WTC11 (cell line): ENCODE data around the gene HINT3. TPM values are rescaled to one million over a fixed set of nuclear protein-coding genes. Genes with fewer than 3 reads are reported as not detected.

ENCODE experiments used
- ATAC-seq: fragments of 200-7000 bp; cut with Tn5 transposase; 2 replicates; pipeline ENCODE4 v1.10.0; 2021; ENCODE audit warnings: mild to moderate bottlenecking, moderate library complexity
- CTCF ChIA-PET: fragments of 300-600 bp; sonication (Branson Sonifier 250); formaldehyde crosslinking; loops from one replicate; lab custom pipeline; 2021; ENCODE audit warnings: antibody characterized with exemption; lab: Charles Lee
- POLR2A ChIA-PET: fragments of 350-600 bp; sonication (Branson Sonifier 250); formaldehyde crosslinking; loops from one replicate; lab custom pipeline; 2021; ENCODE audit warnings: antibody characterized with exemption; lab: Charles Lee
- DNase-seq: peaks from one replicate; pipeline ENCODE4 v3.0.0; 2021; ENCODE audit warnings: low spot score
- H3K27ac Mint-ChIP-seq: 2 replicates; pipeline ENCODE4 v1.8.0; 2021; ENCODE audit warnings: mixed read lengths
- H3K27me3 Mint-ChIP-seq: 2 replicates; pipeline ENCODE4 v1.8.0; 2021; ENCODE audit warnings: low read depth, mild to moderate bottlenecking, moderate library complexity, mixed read lengths
- H3K36me3 Mint-ChIP-seq: 2 replicates; pipeline ENCODE4 v1.8.0; 2021; ENCODE audit warnings: mixed read lengths
- H3K4me1 Mint-ChIP-seq: 2 replicates; pipeline ENCODE4 v1.8.0; 2022; ENCODE audit warnings: mixed read lengths
- H3K4me3 Mint-ChIP-seq: 2 replicates; pipeline ENCODE4 v1.8.0; 2021; ENCODE audit warnings: mild to moderate bottlenecking, moderate library complexity, mixed read lengths
- H3K9me3 Mint-ChIP-seq: 2 replicates; pipeline ENCODE4 v1.8.0; 2021; ENCODE audit warnings: mixed read lengths
- EMX1 ChIP-seq: fragments of 250-450 bp; sonication (Bioruptor Pico); IDR thresholded peaks from 2 replicates; pipeline ENCODE4 v1.8.0; 2021; ENCODE audit warnings: mild to moderate bottlenecking
- FOXP1 ChIP-seq: sonication (generic); formaldehyde crosslinking; IDR thresholded peaks from 2 replicates; pipeline ENCODE4 v1.8.0; 2022; ENCODE audit warnings: missing genetic modification reagents, mild to moderate bottlenecking, moderate library complexity, borderline replicate concordance
- KAT7 ChIP-seq: sonication (generic); formaldehyde crosslinking; IDR thresholded peaks from 2 replicates; pipeline ENCODE4 v1.8.1; 2023; ENCODE audit warnings: missing genetic modification reagents, mild to moderate bottlenecking, borderline replicate concordance
- MYBL2 ChIP-seq: sonication (generic); formaldehyde crosslinking; IDR thresholded peaks from 2 replicates; pipeline ENCODE4 v1.8.1; 2023; ENCODE audit warnings: mild to moderate bottlenecking, moderate library complexity, missing genetic modification reagents
- NFYB ChIP-seq: sonication (generic); formaldehyde crosslinking; conservative IDR thresholded peaks from 2 replicates; pipeline ENCODE4 v1.8.0; 2022; ENCODE audit warnings: low read depth, missing genetic modification reagents
- SMAD4 ChIP-seq: sonication (generic); formaldehyde crosslinking; IDR thresholded peaks from 2 replicates; pipeline ENCODE4 v1.8.0; 2022; ENCODE audit warnings: mild to moderate bottlenecking, missing genetic modification reagents
- SP1 ChIP-seq: sonication (generic); formaldehyde crosslinking; conservative IDR thresholded peaks from 2 replicates; pipeline ENCODE4 v1.8.1; 2022; ENCODE audit warnings: missing genetic modification reagents
- TCF7 ChIP-seq: sonication (generic); formaldehyde crosslinking; IDR thresholded peaks from 2 replicates; pipeline ENCODE4 v1.8.0; 2022; ENCODE audit warnings: mild to moderate bottlenecking, low read depth, missing genetic modification reagents, moderate library complexity
- ZNF121 ChIP-seq: sonication (generic); formaldehyde crosslinking; IDR thresholded peaks from 2 replicates; pipeline ENCODE4 v1.8.0; 2023; ENCODE audit warnings: missing genetic modification reagents
- ZNF138 ChIP-seq: sonication (generic); formaldehyde crosslinking; conservative IDR thresholded peaks from 2 replicates; pipeline ENCODE4 v1.8.1; 2022; ENCODE audit warnings: mild to moderate bottlenecking, moderate library complexity, missing genetic modification reagents
- ZNF219 ChIP-seq: sonication (generic); formaldehyde crosslinking; IDR thresholded peaks from 2 replicates; pipeline ENCODE4 v1.8.0; 2023; ENCODE audit warnings: missing genetic modification reagents, mild to moderate bottlenecking, borderline replicate concordance
- total RNA-seq: library from RNA; stranded (reverse); gene quantifications from 3 replicates; pipeline ENCODE4 v1.2.3, GENCODE V29; 2021
- TF ChIP-seq, protein P1 (sequence below): fragments of 250-450 bp; sonication (Bioruptor Pico); IDR thresholded peaks from 2 replicates; pipeline ENCODE4 v2.1.2; 2022; ENCODE audit warnings: mild to moderate bottlenecking, moderate library complexity
- TF ChIP-seq, protein P2 (sequence below): sonication (generic); formaldehyde crosslinking; IDR thresholded peaks from 2 replicates; pipeline ENCODE4 v1.8.0; 2022; ENCODE audit warnings: mild to moderate bottlenecking, missing genetic modification reagents
- TF ChIP-seq, protein P3 (sequence below): sonication (generic); formaldehyde crosslinking; IDR thresholded peaks from 2 replicates; pipeline ENCODE4 v1.8.0; 2022; ENCODE audit warnings: missing genetic modification reagents
- TF ChIP-seq, protein P4 (sequence below): sonication (generic); formaldehyde crosslinking; IDR thresholded peaks from 2 replicates; pipeline ENCODE4 v1.8.0; 2022; ENCODE audit warnings: mild to moderate bottlenecking, missing genetic modification reagents

HINT3 gene
- total RNA-seq, 1 experiment from 2014 or later: 9.4 TPM

DNA sequence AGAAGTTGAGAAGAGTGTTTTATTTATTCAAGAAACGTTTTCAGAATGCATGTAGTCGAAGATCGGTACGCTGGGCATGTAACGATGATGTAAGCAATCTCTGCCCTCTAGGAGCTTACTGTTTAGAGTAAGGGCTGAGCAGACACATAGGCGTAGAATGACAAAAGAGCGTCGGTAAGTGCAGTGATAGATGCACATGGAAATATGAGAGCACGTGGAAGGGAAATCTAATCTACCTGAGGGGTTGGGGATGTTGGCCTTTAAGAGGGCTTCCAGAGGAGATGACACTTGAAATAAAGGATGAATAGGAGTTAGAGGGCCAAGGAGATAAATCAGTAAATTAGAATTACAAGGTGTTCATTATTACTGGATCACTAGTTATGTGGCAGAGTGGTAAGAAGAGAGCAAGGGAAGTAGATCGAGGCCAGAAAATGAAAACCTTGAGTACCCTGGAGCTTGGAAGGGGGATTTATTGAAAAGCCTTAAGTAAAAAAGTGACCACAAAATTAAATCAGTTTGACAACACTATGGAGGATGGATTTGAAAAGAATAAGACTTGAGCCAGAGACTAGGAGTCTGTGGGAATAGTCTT is 30.6 kb downstream of the HINT3 start (continued):
- TF ChIP-seq, protein P1, sequence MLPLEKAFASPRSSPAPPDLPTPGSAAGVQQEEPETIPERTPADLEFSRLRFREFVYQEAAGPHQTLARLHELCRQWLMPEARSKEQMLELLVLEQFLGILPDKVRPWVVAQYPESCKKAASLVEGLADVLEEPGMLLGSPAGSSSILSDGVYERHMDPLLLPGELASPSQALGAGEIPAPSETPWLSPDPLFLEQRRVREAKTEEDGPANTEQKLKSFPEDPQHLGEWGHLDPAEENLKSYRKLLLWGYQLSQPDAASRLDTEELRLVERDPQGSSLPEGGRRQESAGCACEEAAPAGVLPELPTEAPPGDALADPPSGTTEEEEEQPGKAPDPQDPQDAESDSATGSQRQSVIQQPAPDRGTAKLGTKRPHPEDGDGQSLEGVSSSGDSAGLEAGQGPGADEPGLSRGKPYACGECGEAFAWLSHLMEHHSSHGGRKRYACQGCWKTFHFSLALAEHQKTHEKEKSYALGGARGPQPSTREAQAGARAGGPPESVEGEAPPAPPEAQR (CRISPR knock-in tag): no peak
- TF ChIP-seq NFYB (CRISPR knock-in tag): no peak
- TF ChIP-seq, protein P2, sequence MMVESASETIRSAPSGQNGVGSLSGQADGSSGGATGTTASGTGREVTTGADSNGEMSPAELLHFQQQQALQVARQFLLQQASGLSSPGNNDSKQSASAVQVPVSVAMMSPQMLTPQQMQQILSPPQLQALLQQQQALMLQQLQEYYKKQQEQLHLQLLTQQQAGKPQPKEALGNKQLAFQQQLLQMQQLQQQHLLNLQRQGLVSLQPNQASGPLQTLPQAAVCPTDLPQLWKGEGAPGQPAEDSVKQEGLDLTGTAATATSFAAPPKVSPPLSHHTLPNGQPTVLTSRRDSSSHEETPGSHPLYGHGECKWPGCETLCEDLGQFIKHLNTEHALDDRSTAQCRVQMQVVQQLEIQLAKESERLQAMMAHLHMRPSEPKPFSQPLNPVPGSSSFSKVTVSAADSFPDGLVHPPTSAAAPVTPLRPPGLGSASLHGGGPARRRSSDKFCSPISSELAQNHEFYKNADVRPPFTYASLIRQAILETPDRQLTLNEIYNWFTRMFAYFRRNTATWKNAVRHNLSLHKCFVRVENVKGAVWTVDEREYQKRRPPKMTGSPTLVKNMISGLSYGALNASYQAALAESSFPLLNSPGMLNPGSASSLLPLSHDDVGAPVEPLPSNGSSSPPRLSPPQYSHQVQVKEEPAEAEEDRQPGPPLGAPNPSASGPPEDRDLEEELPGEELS (CRISPR knock-in tag): no peak
- TF ChIP-seq, all 79 proteins: peak for 0

DNA sequence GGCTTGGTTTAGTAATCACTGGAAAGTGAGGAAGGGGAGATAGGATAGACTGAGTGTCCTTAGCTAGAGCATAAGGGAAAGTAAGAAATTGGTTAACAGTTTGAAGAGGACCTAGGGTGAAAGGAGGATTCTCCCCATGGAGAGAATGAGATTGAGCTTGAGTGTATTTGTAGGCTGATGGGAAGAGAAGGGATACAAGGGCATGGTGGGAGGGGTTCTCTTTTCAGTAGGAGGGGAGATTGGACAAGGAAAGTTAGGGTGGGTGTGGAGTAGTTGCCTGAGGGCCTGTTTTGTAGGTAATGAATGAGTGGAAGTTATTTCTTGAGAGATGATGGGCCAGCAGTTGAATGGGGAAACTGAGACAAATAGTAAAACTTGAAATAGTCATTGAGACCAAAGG is 31.7 kb downstream of the HINT3 start:
- no peak overlapping the region for H3K4me3 Mint-ChIP-seq
- CTCF ChIA-PET: interaction anchor here (1.0 kb wide), 1 partner anchor 32 kb away, joined by 3 read pairs; the partner anchor contains the start of gene HINT3
- no peaks in the 10 kb centered on the region for H3K27me3 Mint-ChIP-seq
- TF ChIP-seq ZNF121 (CRISPR knock-in tag) (no peak), NFYB (CRISPR knock-in tag) (no peak)
- no peaks in the 10 kb centered on the region for H3K36me3 Mint-ChIP-seq
- DNase-seq: no peak
- no peak overlapping the region for H3K27ac Mint-ChIP-seq
- H3K4me1 Mint-ChIP-seq: peaks cover 5% of the 10 kb centered on the region
- no peak for ATAC-seq
- POLR2A ChIA-PET: no interaction called here
- no peaks in the 10 kb centered on the region for H3K9me3 Mint-ChIP-seq

DNA sequence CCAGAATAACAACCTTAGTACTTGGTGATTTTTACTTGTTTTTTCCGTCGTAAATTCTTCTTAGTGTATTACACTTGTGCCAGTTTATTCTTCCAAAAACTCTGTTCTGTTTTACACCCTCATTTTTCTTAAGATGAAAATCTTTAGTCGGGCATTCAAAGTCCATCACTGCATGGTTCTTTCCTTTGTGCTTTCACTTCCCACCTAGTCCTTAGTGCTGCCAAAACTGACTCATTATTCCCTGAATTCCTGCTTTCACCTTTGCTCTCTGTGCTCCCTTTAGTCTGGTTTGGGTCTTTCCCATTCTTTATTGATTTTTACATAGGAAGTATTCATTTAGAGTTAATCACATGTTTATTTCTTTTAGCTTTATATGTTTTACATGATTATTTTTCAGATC is 33.1 kb downstream of the HINT3 start:
- Mint-ChIP-seq H3K4me1 (peaks cover 5% of the 10 kb centered on the region), H3K27ac (no peak overlapping the region), H3K9me3 (no peaks in the 10 kb centered on the region), H3K27me3 (no peaks in the 10 kb centered on the region), H3K4me3 (no peak overlapping the region), H3K36me3 (no peaks in the 10 kb centered on the region)
- ATAC-seq: no peak
- POLR2A ChIA-PET: no interaction called here
- CTCF ChIA-PET: no interaction called here
- no peak for DNase-seq
- TF ChIP-seq FOXP1: no peak
- no peak for TF ChIP-seq EMX1 (CRISPR knock-in tag)
- no peak for TF ChIP-seq SMAD4 (CRISPR knock-in tag)
- TF ChIP-seq, protein P3, sequence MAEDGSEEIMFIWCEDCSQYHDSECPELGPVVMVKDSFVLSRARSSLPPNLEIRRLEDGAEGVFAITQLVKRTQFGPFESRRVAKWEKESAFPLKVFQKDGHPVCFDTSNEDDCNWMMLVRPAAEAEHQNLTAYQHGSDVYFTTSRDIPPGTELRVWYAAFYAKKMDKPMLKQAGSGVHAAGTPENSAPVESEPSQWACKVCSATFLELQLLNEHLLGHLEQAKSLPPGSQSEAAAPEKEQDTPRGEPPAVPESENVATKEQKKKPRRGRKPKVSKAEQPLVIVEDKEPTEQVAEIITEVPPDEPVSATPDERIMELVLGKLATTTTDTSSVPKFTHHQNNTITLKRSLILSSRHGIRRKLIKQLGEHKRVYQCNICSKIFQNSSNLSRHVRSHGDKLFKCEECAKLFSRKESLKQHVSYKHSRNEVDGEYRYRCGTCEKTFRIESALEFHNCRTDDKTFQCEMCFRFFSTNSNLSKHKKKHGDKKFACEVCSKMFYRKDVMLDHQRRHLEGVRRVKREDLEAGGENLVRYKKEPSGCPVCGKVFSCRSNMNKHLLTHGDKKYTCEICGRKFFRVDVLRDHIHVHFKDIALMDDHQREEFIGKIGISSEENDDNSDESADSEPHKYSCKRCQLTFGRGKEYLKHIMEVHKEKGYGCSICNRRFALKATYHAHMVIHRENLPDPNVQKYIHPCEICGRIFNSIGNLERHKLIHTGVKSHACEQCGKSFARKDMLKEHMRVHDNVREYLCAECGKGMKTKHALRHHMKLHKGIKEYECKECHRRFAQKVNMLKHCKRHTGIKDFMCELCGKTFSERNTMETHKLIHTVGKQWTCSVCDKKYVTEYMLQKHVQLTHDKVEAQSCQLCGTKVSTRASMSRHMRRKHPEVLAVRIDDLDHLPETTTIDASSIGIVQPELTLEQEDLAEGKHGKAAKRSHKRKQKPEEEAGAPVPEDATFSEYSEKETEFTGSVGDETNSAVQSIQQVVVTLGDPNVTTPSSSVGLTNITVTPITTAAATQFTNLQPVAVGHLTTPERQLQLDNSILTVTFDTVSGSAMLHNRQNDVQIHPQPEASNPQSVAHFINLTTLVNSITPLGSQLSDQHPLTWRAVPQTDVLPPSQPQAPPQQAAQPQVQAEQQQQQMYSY (CRISPR knock-in tag): no peak
- no peak for TF ChIP-seq KAT7 (CRISPR knock-in tag)
- TF ChIP-seq, protein P1 (CRISPR knock-in tag): no peak
- TF ChIP-seq, protein P4, sequence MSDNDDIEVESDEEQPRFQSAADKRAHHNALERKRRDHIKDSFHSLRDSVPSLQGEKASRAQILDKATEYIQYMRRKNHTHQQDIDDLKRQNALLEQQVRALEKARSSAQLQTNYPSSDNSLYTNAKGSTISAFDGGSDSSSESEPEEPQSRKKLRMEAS (CRISPR knock-in tag): no peak
- TF ChIP-seq ZNF138 (CRISPR knock-in tag): no peak
- TF ChIP-seq MYBL2 (CRISPR knock-in tag): no peak
- no peak for TF ChIP-seq SP1 (CRISPR knock-in tag)
- TF ChIP-seq ZNF219 (CRISPR knock-in tag): no peak
- no peak for TF ChIP-seq TCF7 (CRISPR knock-in tag)
- TF ChIP-seq, all 79 proteins: peak for 0
